ENCODE results near the gene PARK7.
A peak's percentile ranks its signal among the peaks of the same experiment; 100 is the strongest.

PARK7 gene

DNA sequence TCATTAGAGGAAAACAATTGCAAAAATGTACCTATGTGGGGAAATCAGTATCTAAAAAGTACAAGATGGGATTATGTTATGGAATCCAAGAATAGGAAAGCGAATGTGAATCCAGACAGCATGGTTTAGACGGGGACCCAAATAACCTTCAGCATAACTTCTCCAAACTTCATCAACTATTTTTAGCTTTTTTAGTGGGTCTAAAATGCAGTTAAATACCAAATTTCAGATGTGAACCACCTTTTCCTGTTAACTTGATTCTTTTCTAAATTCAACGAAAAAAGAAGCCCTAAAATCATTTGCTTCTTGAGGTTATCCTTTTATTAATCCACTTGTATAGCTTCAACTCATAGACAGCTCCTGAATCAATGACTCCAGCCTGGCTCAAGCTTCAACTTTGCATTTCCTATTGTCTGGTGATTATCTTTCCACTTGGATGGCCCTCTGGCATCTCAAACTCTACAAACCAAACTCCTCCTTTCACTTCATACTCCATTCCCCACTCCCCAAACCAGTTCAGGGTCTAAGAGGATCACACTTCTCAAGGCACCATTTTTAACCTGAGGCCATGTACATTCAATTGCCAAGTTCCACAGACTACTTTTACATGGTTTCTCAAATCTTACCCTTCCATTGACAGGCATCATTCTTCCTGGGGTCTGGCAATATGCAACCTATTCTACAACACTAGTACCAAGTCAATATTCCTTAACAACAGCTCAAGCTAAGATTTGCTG lies 57.1 kb downstream of the PARK7 start:
- no peak overlapping the region for H3K4me3 Mint-ChIP-seq
- peaks cover 2% of the 10 kb centered on the region for H3K27me3 Mint-ChIP-seq
- H3K27ac Mint-ChIP-seq, result no peak overlapping the region
- H3K4me1 Mint-ChIP-seq, result no peaks in the 10 kb centered on the region
- no peaks in the 10 kb centered on the region for H3K9me3 Mint-ChIP-seq
- H3K36me3 Mint-ChIP-seq, result no peaks in the 10 kb centered on the region

DNA sequence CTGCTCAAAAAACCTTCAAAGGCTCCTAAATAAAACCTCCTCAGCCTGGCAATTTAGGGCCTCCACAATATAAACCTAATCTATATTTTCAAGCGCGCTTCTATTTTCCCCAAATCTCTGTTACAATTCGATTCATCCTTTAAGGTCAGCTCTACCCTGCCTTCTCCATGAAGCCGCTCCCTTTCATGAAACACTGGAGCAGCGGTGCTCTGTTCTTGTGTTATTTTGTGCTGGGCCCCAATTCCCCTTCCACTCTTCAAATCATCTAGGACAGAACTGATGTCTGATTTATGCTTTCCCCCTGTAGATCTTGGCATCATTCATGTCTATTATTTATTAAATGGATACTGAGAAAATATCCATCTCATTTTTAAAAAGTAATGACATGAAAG lies 57.7 kb downstream of the PARK7 start:
- Mint-ChIP-seq H3K36me3 (no peaks in the 10 kb centered on the region), H3K9me3 (no peaks in the 10 kb centered on the region), H3K4me1 (no peaks in the 10 kb centered on the region), H3K27ac (no peak overlapping the region), H3K4me3 (no peak overlapping the region), H3K27me3 (peaks cover 2% of the 10 kb centered on the region)

DNA sequence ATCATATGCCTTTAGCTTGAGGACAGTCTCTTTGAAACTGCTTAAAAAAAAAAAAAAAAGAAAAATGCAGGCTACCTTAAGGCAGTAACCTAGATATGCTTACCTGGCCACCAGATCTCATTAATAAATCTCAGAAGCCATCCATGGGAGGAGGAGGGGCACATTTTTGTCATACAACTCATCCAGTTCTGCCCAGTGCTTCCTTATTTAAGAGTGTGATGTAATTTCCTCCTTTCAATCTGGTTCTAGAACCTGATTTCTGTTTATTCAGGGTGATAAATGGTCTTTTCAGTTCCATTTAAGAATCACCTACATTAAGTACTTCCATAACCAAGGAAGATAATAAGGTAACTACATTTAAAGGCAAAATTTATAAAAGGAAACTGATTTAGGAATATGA lies 58.5 kb downstream of the PARK7 start:
- Mint-ChIP-seq H3K4me3 (no peak overlapping the region), H3K4me1 (peaks cover 2% of the 10 kb centered on the region), H3K9me3 (no peaks in the 10 kb centered on the region)

DNA sequence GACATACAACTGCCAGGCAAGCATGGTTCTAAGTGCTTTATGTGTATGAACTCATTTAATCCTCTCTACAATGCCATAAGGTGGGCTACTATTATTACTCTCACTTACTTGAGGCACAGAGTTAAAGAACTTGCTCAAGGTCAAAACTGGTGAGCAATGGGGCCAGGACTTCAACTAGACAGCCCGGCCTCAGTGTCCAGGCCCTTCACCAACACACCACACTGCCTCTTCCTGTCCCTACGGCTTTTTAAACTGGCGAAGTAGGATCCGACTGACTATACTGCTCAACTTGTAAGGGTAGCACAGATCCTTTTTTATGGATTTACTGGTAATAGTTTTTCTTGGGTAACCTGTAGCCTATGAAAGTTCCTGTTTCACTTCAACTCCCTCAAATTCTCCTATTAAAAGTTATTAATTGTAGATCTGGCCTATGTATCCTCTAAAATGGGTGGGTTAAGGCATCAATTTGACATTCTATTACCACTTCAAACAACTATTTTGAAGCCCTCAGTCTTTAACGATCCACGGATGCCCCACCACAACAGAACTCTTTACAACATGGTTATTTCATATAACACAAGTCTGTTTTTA lies 60.3 kb downstream of the PARK7 start:
- Mint-ChIP-seq H3K4me1 (peaks cover 9% of the 10 kb centered on the region), H3K27ac (no peak overlapping the region), H3K36me3 (no peaks in the 10 kb centered on the region), H3K4me3 (no peak overlapping the region), H3K9me3 (no peaks in the 10 kb centered on the region), H3K27me3 (peaks cover 10% of the 10 kb centered on the region)

More for the DNA sequence above, 58.5 kb downstream of the PARK7 start:
- no peak overlapping the region for H3K27ac Mint-ChIP-seq
- H3K27me3 Mint-ChIP-seq, result peaks cover 6% of the 10 kb centered on the region
- no peaks in the 10 kb centered on the region for H3K36me3 Mint-ChIP-seq

DNA sequence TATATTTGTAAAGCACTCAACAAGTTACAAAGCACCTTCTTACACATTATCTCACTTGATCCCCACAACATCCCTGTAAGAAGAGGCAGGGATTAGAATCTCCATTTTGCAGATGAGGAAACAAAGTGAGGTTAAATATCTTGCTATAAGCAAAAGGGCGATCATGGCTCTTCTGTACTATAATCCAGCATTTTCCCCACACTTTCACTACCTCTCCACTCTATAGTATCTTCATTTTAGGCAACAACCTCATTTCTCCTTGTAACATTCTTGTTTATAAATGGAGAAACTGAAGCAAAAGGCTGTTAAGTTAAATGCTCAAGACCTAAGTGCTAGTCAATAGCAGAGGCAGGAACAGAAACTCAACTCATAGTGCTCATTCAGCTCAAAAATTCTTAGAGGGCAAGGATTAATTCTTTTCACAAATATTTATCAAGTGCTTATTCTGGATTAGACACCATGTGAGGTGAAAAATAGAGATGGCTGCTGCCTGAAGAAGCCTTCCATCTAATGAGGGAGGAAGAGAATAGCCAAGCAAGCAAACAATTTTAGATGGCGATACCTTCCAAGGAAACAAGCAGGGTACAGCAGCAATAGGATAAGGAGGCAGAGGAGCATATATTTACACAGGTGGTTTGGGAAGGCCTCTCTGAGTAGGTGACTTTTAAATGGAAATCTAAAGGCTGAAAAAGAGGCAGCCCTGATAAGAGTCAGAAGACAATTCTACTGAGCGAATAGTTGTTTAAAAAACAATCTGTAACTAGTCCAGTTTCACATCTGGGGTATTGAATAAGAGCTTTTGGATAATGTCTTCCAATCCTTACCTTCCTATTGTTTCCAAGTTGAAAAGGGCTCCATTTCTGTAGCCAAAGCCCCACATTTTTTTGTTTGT lies 61.1 kb downstream of the PARK7 start:
- Mint-ChIP-seq H3K27me3 (peaks cover 10% of the 10 kb centered on the region), H3K27ac (no peak overlapping the region), H3K4me3 (no peak overlapping the region)

DNA sequence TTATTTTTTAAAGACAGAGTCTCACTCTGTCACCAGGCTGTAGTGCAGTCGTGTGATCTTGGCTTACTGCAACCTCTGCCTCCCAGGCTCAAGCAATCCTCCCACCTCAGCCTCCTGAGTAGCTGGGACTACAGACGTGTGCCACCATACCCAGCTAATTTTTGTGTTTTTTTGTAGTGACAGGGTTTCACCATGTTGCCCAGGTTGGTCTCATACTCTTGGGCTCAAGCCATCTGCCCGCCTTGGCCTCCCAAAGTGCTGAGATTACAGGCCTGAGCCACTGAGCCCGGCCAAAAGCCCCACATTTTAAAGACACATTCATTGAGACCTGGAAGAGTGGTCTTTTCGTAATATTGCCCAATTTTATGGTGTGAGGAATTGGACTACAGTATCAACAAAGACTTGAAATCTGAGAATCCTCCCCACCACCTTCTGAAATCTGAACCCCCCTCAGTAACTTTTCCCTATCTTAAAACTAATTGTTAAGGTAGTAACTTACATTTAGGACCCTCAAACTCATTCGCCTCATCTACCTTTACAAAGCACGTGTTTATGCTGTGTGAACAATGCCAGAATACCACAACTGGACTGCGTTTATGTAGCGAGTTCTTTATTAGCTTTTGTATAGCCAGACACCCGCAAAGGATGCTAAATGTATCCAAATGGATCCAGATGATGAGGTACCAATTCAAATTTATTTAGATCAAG lies 61.9 kb downstream of the PARK7 start:
- no peak overlapping the region for H3K27ac Mint-ChIP-seq
- H3K9me3 Mint-ChIP-seq, result no peaks in the 10 kb centered on the region
- H3K4me3 Mint-ChIP-seq, result no peak overlapping the region
- H3K36me3 Mint-ChIP-seq, result no peaks in the 10 kb centered on the region
- peaks cover 11% of the 10 kb centered on the region for H3K4me1 Mint-ChIP-seq
- H3K27me3 Mint-ChIP-seq, result peaks cover 8% of the 10 kb centered on the region

More for the DNA sequence above, 61.1 kb downstream of the PARK7 start:
- Mint-ChIP-seq H3K36me3 (no peaks in the 10 kb centered on the region), H3K4me1 (peaks cover 11% of the 10 kb centered on the region), H3K9me3 (no peaks in the 10 kb centered on the region)

DNA sequence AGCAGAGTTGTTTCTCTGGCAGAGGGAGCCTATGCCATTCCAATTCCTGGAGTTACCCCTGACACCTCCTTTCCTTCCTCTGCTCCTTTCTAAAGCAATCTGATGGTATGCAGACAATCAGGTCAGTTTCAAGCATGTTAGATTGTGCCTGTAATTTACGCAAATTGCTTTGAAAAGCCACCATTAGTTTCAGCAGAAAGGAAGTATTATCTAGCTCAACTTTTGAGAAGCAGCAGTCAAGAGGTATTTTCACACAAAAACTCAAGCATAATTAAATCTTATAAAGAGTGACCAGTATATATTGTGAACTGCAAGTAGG lies 62.4 kb downstream of the PARK7 start:
- Mint-ChIP-seq H3K9me3 (no peaks in the 10 kb centered on the region), H3K27me3 (peaks cover 8% of the 10 kb centered on the region), H3K4me1 (peaks cover 11% of the 10 kb centered on the region), H3K4me3 (no peak overlapping the region), H3K27ac (no peak overlapping the region), H3K36me3 (no peaks in the 10 kb centered on the region)

DNA sequence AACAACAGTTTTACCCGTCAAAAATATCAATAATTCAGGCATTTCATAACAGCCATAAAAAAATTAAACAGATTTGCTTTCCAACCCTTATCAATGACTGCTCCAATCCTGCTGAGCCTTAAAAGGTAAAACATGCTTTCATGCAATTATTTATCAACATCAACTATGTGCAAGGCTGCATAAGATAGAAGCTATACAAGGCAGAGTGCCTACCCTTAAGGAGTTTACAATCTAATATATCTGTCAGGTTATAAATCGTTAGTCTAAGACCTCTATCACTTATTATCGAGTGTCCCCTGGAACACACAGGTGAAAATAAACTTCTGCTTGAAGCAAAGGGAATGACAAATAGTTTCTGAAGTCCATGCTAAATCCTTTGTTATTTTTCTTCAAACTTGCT lies 62.8 kb downstream of the PARK7 start:
- Mint-ChIP-seq H3K27me3 (peaks cover 8% of the 10 kb centered on the region), H3K4me3 (no peak overlapping the region)

DNA sequence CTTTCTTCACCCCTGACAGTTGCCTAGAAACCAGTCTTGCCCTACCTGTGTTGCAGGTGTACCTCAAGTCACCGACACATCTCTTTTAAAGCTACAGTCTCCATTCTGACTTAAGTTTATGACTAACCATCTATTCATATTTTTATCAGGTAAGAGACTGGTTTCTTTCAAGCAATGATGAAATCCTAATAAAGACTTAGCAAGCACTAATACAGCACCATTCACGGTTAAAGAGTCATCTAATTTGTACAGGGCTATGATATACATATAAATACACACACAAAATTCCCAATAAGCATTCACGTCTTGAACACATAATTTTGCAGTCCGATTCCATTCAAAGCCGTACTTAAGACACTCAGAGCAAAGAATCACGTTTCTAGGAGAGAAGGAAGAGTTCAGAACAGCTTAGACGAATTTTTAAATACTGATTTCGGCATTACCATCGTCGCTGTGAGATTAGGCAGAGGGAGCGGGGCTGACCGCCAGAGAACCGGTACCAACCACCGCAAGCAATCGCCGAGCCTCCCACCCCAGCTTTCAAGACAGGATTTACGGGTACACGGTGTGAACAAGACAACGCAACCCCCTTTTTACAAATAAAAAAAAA lies 63.7 kb downstream of the PARK7 start:
- H3K27me3 Mint-ChIP-seq, result peaks cover 8% of the 10 kb centered on the region

More for the DNA sequence above, 62.8 kb downstream of the PARK7 start:
- no peaks in the 10 kb centered on the region for H3K9me3 Mint-ChIP-seq
- no peak overlapping the region for H3K27ac Mint-ChIP-seq
- no peaks in the 10 kb centered on the region for H3K36me3 Mint-ChIP-seq
- peaks cover 11% of the 10 kb centered on the region for H3K4me1 Mint-ChIP-seq

DNA sequence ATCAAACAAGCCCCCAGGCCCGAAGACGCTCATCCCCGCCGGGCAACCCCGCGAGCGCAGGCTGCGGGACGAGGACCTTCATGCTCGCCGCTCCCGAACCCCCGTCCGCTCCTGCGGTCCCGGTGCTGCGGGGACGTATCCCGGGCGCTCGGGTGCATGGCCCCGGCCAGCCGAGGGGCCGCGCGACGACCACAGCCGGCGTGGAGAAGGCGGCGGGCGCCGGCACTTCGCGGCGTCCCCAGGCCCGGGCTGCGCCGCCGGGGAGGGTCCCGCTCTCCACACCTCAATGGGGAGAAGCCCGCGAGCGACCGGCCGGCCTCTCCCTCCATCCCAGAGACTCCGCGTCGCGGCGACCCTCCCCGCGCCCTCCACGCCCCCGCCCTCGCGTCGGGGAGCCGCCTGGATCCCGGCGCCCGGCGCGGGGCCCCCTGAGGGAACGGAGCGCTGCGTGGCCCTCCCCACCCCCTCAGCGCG lies 64.2 kb downstream of the PARK7 start:
- Mint-ChIP-seq H3K4me1 (peaks cover 11% of the 10 kb centered on the region), H3K36me3 (no peaks in the 10 kb centered on the region), H3K27me3 (peaks cover 8% of the 10 kb centered on the region), H3K4me3 (peak overlapping the region; percentile 89), H3K9me3 (no peaks in the 10 kb centered on the region), H3K27ac (no peak overlapping the region)

More for the DNA sequence above, 63.7 kb downstream of the PARK7 start:
- H3K4me1 Mint-ChIP-seq, result peaks cover 11% of the 10 kb centered on the region
- H3K4me3 Mint-ChIP-seq, result peak overlapping the region; percentile 89
- H3K27ac Mint-ChIP-seq, result peak overlapping the region; percentile 60
- H3K9me3 Mint-ChIP-seq, result no peaks in the 10 kb centered on the region
- H3K36me3 Mint-ChIP-seq, result no peaks in the 10 kb centered on the region

DNA sequence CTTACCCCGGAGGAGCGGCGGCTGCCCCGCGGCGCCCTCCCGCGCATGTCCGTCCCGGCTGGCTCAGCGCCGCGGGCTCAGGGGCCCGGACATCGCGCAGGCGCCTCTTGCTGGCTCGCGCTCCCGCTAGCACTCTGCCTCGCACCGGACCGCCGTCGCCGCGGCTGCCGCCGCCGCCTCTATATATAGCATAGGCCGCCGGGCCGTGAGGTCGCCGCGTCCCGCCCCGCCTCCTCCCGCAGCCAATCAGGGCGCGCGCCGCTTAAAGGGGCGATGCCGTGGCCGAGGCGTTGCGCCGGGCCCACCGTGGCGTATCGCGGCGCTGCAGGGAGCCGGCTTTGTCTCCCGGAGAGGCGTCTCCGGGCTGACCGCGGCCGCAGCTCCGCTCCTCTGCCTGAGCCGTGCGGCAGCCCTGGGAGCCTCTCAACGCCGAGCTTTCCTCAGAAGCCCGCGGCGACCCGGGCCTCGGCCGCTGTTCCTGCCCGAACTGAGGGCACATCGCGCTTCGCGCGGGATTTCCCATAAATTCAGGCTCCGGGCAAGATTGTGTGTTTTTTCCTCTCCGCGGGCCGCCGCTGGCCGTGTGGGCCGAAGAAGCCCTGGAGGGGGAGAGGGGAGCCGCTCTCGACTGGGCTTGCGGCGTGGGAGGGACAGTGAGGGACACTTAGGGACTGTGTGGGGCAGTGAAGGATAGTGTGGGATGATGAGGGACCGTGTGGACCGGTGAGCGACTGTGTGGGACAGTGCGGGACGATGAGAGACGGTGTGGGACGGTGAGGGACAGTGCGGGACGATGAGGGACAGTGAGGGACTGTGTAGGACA lies 64.9 kb downstream of the PARK7 start, which contains the start of gene ERRFI1:
Gene ERRFI1 (minus strand): TSS at position 157 of the 823 bp plus-strand sequence. CDS start 10,690 bp downstream, outside the sequence.
- peak within 1 kb of the TSS; percentile 89 for H3K4me3 Mint-ChIP-seq
- H3K27me3 Mint-ChIP-seq, result peaks cover 8% of the 10 kb centered on the region
- H3K36me3 Mint-ChIP-seq, result no peaks in the 10 kb centered on the region
- no peaks in the 10 kb centered on the region for H3K9me3 Mint-ChIP-seq
- peaks cover 11% of the 10 kb centered on the region for H3K4me1 Mint-ChIP-seq
- peak within 1 kb of the TSS; percentile 68 for H3K27ac Mint-ChIP-seq

DNA sequence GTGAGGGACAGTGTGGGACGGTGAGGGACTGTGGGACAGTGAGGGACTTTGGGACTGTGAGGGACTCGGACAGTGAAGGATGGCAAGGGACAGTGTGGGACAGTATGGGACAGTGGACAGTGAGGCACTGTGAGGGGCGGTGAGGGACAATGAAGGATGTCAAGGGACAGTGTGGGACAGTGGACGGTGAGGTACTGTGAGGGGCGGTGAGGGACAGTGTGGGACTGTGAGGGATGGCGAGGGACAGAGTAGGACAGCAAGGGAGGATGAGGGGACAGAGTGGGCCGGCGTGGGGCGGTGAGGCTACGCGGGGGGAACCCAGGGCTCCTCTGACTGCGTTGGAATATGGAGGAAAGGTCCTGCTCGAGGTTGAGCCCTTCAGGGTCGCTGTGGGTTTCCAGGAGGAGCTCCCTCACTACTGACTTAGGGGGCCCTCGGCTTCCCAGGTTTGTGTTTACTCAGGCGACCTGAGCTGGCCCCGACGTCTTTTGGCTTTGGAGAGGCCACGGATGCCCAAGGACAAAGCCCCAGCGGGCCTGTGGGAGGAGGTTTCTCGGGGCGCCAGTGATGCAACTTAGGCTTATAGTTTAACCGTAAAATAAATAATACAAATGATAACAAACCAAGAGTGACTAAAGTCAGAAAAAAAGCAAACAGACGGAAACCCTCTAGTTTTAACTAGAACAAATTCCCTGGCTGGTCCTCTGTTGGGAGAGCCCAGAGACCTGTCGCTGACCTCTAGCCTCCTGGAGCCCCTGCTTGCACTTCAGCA lies 65.7 kb downstream of the PARK7 start:
- peak overlapping the region; percentile 68 for H3K27ac Mint-ChIP-seq

DNA sequence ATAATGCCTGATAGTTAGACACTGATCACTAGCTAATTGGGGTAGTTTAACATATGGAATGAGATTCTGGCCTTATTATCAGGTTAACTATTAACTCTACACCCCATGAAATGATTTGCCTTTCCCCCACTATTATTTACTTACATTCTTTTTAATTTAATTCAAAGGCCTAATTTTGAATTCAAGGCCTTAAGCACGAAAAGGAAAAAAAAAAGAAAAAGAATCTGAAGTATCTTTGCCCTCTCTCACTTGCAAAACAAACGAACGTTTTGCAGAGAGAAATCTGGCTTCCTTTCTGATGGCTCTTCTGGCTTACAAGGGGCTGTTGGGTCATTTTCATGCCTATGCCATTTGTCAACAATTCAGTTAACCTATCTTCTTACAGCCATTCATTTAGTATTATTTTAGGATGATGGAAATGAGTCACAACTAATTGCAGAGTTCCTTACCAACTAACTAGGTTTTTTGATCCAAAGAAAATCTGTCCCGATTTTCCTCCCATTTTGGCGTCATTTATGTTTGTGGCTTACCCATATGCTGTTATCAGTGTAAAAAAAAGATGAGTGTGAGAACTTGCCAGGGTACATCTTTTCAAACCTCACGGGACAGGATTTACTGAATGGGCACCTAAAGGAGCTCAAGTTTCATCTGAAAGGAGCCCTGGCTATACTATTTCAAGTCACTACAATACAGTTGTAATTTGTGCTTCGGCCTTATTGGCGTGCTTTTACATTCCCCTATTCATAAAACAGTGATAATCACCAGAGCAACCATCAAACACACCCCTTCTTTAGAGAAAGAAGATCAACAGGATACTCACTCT lies 66.4 kb downstream of the PARK7 start:
- H3K27me3 Mint-ChIP-seq, result peaks cover 8% of the 10 kb centered on the region
- no peaks in the 10 kb centered on the region for H3K36me3 Mint-ChIP-seq
- no peaks in the 10 kb centered on the region for H3K9me3 Mint-ChIP-seq
- no peak overlapping the region for H3K4me3 Mint-ChIP-seq
- peaks cover 11% of the 10 kb centered on the region for H3K4me1 Mint-ChIP-seq
- H3K27ac Mint-ChIP-seq, result no peak overlapping the region

More for the DNA sequence above, 65.7 kb downstream of the PARK7 start:
- Mint-ChIP-seq H3K36me3 (no peaks in the 10 kb centered on the region), H3K9me3 (no peaks in the 10 kb centered on the region), H3K4me3 (peak overlapping the region; percentile 79), H3K4me1 (peaks cover 11% of the 10 kb centered on the region), H3K27me3 (peaks cover 8% of the 10 kb centered on the region)
